ENCODE measurements around the gene COG2.

The COG2 gene, protein sequence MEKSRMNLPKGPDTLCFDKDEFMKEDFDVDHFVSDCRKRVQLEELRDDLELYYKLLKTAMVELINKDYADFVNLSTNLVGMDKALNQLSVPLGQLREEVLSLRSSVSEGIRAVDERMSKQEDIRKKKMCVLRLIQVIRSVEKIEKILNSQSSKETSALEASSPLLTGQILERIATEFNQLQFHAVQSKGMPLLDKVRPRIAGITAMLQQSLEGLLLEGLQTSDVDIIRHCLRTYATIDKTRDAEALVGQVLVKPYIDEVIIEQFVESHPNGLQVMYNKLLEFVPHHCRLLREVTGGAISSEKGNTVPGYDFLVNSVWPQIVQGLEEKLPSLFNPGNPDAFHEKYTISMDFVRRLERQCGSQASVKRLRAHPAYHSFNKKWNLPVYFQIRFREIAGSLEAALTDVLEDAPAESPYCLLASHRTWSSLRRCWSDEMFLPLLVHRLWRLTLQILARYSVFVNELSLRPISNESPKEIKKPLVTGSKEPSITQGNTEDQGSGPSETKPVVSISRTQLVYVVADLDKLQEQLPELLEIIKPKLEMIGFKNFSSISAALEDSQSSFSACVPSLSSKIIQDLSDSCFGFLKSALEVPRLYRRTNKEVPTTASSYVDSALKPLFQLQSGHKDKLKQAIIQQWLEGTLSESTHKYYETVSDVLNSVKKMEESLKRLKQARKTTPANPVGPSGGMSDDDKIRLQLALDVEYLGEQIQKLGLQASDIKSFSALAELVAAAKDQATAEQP

DNA sequence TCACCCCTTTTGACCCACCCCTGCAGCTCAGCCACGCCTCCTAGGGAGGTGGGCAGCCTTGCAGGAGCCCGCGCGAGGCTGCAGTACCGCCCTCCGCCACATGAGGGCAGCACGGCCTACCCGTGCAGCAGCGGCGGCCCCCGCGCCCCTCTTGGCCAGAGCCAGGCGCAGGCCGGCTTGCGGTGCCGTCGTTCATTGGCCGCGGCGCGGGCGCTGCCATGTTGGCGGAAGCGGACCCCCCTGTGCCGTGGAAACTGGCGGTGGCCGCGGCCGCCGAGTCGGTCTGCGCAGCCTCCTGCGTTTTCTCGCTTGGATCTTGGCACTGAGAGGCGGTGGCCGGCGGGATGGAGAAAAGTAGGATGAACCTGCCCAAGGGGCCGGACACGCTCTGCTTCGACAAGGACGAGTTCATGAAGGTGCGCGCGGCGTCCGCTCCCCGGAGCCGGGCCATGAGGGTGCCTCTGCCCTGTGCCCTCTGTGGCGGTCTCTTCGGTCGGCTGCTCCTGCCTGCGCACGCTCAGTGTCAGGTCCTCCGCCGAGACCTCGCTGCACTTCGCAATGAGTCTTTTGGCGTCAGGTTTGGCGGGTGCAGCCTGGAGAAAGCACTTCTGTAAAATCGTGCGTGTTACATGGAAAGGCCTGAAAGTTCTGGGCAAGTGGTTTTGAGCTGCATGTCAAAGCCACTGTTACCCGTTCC is at the start of gene COG2:
Gene COG2 (plus strand): TSS at position 219 of the 697 bp plus-strand sequence. CDS start 126 bp downstream, at position 345.
- H3K36me3 ChIP-seq (ENCODE audit: low read depth) = peaks cover 5% of the 10 kb centered on the region; the same call in 1 of the 2 replicates
- no peaks in the 10 kb centered on the region for H3K9me3 ChIP-seq (ENCODE audit: severe bottlenecking)
- H3K4me3 ChIP-seq (ENCODE audit: severe bottlenecking) = peak within 1 kb of the TSS; percentile 54
- ATAC-seq (ENCODE audit: low read depth) (peak; percentile 98), DNase-seq (ENCODE audit: low spot score) (peak; percentile 86)
- H3K27ac ChIP-seq (ENCODE audit: poor library complexity, severe bottlenecking) = peak within 1 kb of the TSS; percentile 24
- H3K4me1 ChIP-seq (ENCODE audit: insufficient read depth, poor library complexity, severe bottlenecking) = peaks cover 3% of the 10 kb centered on the region
- no peaks in the 10 kb centered on the region for H3K27me3 ChIP-seq (ENCODE audit: insufficient read depth, poor library complexity, severe bottlenecking)
- TF ChIP-seq, protein P1, sequence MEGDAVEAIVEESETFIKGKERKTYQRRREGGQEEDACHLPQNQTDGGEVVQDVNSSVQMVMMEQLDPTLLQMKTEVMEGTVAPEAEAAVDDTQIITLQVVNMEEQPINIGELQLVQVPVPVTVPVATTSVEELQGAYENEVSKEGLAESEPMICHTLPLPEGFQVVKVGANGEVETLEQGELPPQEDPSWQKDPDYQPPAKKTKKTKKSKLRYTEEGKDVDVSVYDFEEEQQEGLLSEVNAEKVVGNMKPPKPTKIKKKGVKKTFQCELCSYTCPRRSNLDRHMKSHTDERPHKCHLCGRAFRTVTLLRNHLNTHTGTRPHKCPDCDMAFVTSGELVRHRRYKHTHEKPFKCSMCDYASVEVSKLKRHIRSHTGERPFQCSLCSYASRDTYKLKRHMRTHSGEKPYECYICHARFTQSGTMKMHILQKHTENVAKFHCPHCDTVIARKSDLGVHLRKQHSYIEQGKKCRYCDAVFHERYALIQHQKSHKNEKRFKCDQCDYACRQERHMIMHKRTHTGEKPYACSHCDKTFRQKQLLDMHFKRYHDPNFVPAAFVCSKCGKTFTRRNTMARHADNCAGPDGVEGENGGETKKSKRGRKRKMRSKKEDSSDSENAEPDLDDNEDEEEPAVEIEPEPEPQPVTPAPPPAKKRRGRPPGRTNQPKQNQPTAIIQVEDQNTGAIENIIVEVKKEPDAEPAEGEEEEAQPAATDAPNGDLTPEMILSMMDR (IDR thresholded peaks at IDR 0.05; ENCODE audit: poor library complexity, severe bottlenecking) = peak; percentile 86

DNA sequence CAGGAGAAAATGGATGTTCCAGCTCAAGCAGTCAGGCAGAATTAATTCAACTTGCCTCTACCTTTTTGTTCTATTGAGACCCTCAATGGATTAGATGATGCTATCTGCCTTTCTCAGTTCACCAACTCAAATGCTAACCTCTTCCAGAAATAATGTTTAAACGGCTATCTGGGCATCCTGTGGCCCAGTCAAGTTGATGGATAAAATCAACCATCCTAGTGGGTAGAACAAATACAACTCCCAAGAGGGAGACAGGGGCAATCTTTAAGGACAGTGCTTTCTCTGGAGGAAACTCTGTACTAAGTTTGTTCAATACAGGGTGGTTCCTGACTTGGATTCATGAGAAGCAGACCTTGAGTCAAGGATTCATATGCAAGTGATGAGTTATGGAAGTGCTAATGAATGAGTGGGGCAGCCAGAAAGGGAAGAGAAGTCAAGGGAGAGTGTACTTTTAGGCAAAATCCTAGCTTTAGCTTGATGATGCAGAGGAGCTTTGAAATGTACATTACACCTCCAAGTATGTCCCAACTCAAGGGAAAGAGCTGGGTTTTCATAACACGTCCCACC is 49.4 kb upstream of the COG2 start:
- Histone ChIP-seq H3K27me3 (ENCODE audit: insufficient read depth, poor library complexity, severe bottlenecking) (no peaks in the 10 kb centered on the region), H3K9me3 (ENCODE audit: severe bottlenecking) (no peaks in the 10 kb centered on the region), H3K4me1 (ENCODE audit: insufficient read depth, poor library complexity, severe bottlenecking) (no peaks in the 10 kb centered on the region), H3K27ac (ENCODE audit: poor library complexity, severe bottlenecking) (no peak overlapping the region), H3K4me3 (ENCODE audit: severe bottlenecking) (no peak overlapping the region), H3K36me3 (ENCODE audit: low read depth) (no peaks in the 10 kb centered on the region)
- no peak for DNase-seq (ENCODE audit: low spot score)
- TF ChIP-seq, protein P1 (IDR thresholded peaks at IDR 0.05; ENCODE audit: poor library complexity, severe bottlenecking) = no peak
- no peak for ATAC-seq (ENCODE audit: low read depth)

DNA sequence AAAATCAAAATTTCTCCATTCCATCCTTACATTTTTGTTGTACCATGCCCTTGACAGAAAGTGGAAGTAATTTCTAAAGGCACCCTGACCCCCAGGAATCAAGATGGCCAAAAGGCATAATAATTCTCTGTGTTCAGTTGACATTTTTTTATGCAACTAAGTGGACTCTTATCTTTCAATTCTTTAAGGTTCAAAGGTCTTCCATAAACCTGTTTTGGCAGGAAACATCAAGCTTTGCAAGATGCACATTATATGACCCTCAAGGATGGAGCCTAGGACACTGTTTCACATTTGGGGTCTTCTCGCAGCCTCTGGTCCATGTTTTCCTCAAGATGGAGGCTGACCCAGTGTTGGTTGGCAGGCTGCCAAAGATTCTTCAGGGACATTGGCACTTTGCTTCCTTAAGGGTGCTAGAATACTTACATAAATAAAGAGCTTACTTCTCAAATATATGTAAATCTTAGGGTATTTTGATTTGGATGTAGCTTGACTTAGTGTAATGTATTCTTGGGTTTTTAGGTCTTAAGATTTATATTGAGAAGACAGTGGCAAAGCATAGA is 48.0 kb upstream of the COG2 start:
- TF ChIP-seq, protein P1 (IDR thresholded peaks at IDR 0.05; ENCODE audit: poor library complexity, severe bottlenecking) = no peak
- DNase-seq (ENCODE audit: low spot score) (no peak), ATAC-seq (ENCODE audit: low read depth) (no peak)
- H3K27ac ChIP-seq (ENCODE audit: poor library complexity, severe bottlenecking) = no peak overlapping the region
- no peaks in the 10 kb centered on the region for H3K4me1 ChIP-seq (ENCODE audit: insufficient read depth, poor library complexity, severe bottlenecking)
- no peaks in the 10 kb centered on the region for H3K27me3 ChIP-seq (ENCODE audit: insufficient read depth, poor library complexity, severe bottlenecking)
- no peaks in the 10 kb centered on the region for H3K9me3 ChIP-seq (ENCODE audit: severe bottlenecking)
- no peaks in the 10 kb centered on the region for H3K36me3 ChIP-seq (ENCODE audit: low read depth)
- H3K4me3 ChIP-seq (ENCODE audit: severe bottlenecking) = no peak overlapping the region

DNA sequence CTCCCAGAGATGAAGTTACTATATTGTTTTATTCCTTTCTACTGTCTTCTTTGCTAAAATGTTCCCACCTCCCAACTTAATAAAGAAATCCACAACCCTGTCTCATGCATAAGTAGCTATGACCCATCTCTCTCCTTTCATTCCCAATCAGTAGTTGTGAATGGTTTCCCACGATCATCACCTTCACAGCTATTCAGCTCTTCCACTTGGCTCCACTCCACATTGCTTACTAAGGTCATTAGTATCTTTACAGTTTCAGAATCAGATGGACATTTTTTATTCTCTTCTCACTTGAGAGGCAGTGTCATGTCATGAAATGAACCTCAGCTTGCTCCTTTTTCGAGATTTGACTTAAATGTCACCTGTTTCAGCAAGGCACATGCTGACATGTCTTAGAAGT is 47.1 kb upstream of the COG2 start:
- Histone ChIP-seq H3K27ac (ENCODE audit: poor library complexity, severe bottlenecking) (no peak overlapping the region), H3K4me1 (ENCODE audit: insufficient read depth, poor library complexity, severe bottlenecking) (no peaks in the 10 kb centered on the region), H3K4me3 (ENCODE audit: severe bottlenecking) (no peak overlapping the region), H3K27me3 (ENCODE audit: insufficient read depth, poor library complexity, severe bottlenecking) (no peaks in the 10 kb centered on the region), H3K36me3 (ENCODE audit: low read depth) (no peaks in the 10 kb centered on the region), H3K9me3 (ENCODE audit: severe bottlenecking) (no peaks in the 10 kb centered on the region)
- no peak for DNase-seq (ENCODE audit: low spot score)
- TF ChIP-seq, protein P1 (IDR thresholded peaks at IDR 0.05; ENCODE audit: poor library complexity, severe bottlenecking) = no peak
- ATAC-seq (ENCODE audit: low read depth) = no peak
